Activated naive CD8-positive, alpha-beta T cell treated with anti-CD3 and anti-CD28 coated beads for 36 hours (primary cell): Measurements from ENCODE around the gene ANO7. TPM values are rescaled to one million over a fixed set of nuclear protein-coding genes. Genes with fewer than 3 reads are reported as not detected.
"Not testable (repeated sequence)": the region's sequence is repeated elsewhere in the genome, so short reads cannot be mapped to it uniquely, and the experiment has no call there.

Experiments used
- DNase-seq: peaks from one replicate; pipeline ENCODE4 v3.0.0; 2021
- H3K27ac Mint-ChIP-seq: one replicate; pipeline ENCODE4 v1.8.0; 2022; ENCODE audit warnings: mild to moderate bottlenecking, moderate library complexity, mixed read lengths
- H3K27me3 Mint-ChIP-seq: one replicate; pipeline ENCODE4 v1.8.0; 2022; ENCODE audit warnings: mild to moderate bottlenecking, mixed read lengths
- H3K36me3 Mint-ChIP-seq: one replicate; pipeline ENCODE4 v1.8.0; 2021; ENCODE audit warnings: mild to moderate bottlenecking, mixed read lengths
- H3K4me1 Mint-ChIP-seq: one replicate; pipeline ENCODE4 v1.8.0; 2021; ENCODE audit warnings: mixed read lengths
- H3K4me3 Mint-ChIP-seq: one replicate; pipeline ENCODE4 v1.8.0; 2022; ENCODE audit warnings: mild to moderate bottlenecking, moderate library complexity, mixed read lengths
- H3K9me3 Mint-ChIP-seq: one replicate; pipeline ENCODE4 v1.8.0; 2022; ENCODE audit warnings: mixed read lengths
- total RNA-seq, 2 experiments: library from RNA; stranded (reverse); gene quantifications; one replicate each; pipeline ENCODE4 v1.2.3, GENCODE V29; 2021

Gene ANO7
- total RNA-seq, 2 experiments from 2014 or later, result 3.4 to 3.6 TPM

DNA sequence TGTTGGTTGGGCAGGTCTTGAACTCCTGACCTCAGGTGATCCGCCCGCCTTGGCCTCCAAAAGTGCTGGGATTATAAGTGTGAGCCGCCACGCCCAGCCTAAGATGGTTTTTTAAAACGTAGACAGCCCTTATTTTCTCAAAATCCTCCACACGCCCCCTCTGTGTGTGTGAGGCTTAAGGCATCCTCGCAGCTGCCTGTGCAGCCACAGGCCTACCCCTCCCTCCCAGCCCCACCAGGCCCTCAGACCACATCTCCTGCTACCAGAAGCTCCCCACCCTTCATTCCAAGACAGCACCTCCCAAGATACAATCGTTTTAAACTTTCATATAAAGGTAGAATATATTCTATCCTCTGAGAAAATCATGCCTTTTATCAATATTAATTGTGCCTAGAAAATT, 4.8 kb downstream of the ANO7 start:
- no peak for DNase-seq
- Mint-ChIP-seq H3K9me3 (no peaks in the 10 kb centered on the region), H3K27me3 (no peaks in the 10 kb centered on the region), H3K36me3 (no peaks in the 10 kb centered on the region), H3K4me1 (no peaks in the 10 kb centered on the region), H3K27ac (no peak overlapping the region), H3K4me3 (no peak overlapping the region)

DNA sequence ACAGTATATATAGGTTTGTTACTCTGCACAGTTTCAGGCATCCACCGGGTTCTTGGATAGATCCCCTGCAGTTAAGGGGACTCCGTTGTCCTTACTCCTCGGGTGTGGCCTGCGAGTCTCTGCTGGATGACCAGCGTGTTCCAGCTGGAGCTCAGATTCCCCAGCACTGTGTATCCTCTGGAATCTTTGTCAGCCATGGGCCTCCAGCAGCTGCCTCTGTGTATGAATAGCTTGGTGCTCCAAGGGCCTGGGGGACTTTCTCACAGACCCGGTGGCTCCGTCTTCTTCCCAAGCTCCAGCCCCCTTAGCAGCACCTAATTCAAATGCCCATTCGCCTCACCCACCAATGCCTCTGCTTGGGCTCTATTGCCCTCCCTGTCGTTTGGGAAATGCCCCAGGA, 6.3 kb downstream of the ANO7 start:
- H3K4me3 Mint-ChIP-seq, result no peak overlapping the region
- H3K27ac Mint-ChIP-seq, result no peak overlapping the region
- H3K4me1 Mint-ChIP-seq, result no peaks in the 10 kb centered on the region
- H3K27me3 Mint-ChIP-seq, result no peaks in the 10 kb centered on the region
- DNase-seq, result no peak
- H3K36me3 Mint-ChIP-seq, result no peaks in the 10 kb centered on the region
- no peaks in the 10 kb centered on the region for H3K9me3 Mint-ChIP-seq

DNA sequence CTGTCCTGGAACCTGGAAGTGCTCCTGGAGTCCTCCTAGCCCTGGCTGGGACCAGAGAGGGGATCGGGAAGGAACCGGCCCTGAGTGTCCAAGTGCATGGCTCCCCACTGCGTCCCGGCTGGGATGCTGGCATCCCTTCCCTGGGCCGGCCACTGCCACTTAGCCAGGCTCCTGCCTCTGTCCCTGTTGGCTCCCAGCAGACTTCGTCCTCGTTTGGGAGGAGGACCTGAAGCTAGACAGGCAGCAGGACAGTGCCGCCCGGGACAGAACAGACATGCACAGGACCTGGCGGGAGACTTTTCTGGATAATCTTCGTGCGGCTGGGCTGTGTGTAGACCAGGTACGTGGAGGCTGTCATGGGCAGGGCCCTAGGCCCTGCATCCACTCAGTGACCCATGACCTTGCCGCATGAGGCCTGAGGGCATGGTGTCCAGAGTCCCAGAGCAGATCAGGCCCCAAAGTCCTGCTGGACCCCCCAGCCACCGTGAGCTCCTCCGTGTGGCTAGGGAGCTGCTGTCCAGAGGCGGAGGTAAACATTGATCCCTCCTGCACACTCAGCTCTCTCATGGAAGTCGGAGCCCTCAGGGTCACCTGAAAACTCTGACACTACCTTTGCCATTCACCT, 7.1 kb downstream of the ANO7 start:
- Mint-ChIP-seq H3K36me3 (no peaks in the 10 kb centered on the region), H3K27ac (no peak overlapping the region), H3K9me3 (no peaks in the 10 kb centered on the region), H3K4me1 (no peaks in the 10 kb centered on the region), H3K27me3 (no peaks in the 10 kb centered on the region), H3K4me3 (no peak overlapping the region)
- DNase-seq, result no peak

DNA sequence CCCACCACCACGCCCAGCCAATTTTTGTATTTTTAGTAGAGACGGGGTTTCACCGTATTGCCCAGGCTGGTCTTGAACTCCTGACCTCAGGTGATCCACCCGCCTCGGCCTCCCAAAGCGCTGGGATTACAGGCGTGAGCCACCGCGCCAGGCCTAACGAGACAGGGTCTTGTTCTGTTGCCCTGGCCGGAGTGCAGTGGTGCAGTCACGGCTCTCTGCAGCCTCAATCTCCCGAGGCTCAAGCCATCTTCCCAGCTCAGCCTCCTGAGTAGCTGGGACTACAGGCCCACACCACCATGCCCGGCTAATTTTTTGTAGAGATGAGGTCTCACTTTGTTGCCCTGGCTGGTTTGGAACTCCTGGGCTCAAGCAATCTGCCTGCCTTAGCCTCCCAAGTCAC, 8.8 kb downstream of the ANO7 start:
- not testable (repeated sequence) for H3K36me3 Mint-ChIP-seq, H3K27ac Mint-ChIP-seq, H3K27me3 Mint-ChIP-seq, H3K4me1 Mint-ChIP-seq, H3K9me3 Mint-ChIP-seq, DNase-seq, H3K4me3 Mint-ChIP-seq

DNA sequence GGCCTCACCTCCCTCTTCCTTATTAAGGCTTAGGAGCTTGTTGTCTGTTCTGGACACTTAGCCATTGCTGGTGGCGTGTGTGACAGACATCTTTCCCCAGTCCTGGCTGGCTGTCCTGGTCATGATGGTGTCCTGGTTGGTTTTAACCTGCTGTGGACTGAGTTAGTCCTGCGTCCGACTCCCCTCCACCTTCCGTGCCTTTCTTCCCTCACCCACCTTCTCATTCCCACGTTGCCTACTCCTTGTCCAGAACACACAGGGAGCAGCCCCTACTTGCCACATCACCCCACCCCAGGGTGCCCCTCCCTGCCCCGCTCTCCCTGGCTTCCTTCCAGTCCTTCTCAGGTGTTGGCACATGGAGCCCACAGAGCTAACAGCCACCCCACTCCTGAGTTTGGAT, 9.5 kb downstream of the ANO7 start:
- DNase-seq, result no peak
- Mint-ChIP-seq H3K27me3 (no peaks in the 10 kb centered on the region), H3K27ac (no peak overlapping the region), H3K4me1 (no peaks in the 10 kb centered on the region), H3K36me3 (no peaks in the 10 kb centered on the region), H3K9me3 (no peaks in the 10 kb centered on the region), H3K4me3 (no peak overlapping the region)

DNA sequence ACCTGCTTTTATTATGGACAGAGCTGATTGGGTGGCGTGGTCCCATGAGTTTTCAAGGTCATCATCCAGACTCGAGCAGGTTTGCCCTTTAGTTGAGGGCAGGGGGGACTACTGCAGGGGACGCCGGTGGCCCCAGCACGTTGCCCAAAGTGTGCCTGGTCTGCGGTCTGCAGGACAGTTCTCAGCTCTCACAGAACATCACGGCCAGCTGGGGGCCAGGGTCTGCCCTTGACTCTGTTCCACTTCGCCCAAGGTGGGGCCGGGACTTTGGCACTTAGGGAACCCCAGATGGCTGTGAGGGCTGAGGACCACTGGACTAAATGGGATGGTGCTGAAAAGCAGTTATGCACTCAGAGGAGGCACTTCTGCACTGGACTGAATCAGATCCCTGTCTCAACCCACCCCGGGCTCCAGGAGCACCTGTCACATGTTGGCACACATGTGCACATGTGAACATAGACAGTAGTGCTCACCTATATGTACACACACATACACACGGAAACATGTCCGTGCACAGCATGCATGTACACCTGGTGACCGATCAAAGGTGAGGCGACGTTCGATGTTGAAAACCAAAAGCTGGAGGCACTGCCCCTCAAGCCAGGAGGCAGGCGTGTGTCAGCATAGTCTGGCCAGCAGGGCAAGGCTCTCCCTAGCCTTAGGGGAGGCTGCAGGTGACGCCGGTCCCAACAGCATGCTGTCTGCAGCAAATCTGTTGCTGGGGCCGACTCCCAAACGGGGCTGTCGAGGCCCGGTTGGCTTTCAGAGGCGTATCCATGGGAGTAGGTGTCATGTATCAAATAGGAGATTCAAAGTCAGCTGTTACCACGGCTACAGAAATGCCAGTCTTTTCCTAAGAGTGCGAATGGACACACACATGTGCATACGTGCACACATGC, 10.2 kb downstream of the ANO7 start:
- no peaks in the 10 kb centered on the region for H3K4me1 Mint-ChIP-seq
- DNase-seq, result no peak
- H3K27me3 Mint-ChIP-seq, result no peaks in the 10 kb centered on the region
- H3K9me3 Mint-ChIP-seq, result no peaks in the 10 kb centered on the region
- H3K4me3 Mint-ChIP-seq, result no peak overlapping the region
- H3K36me3 Mint-ChIP-seq, result no peaks in the 10 kb centered on the region
- no peak overlapping the region for H3K27ac Mint-ChIP-seq

DNA sequence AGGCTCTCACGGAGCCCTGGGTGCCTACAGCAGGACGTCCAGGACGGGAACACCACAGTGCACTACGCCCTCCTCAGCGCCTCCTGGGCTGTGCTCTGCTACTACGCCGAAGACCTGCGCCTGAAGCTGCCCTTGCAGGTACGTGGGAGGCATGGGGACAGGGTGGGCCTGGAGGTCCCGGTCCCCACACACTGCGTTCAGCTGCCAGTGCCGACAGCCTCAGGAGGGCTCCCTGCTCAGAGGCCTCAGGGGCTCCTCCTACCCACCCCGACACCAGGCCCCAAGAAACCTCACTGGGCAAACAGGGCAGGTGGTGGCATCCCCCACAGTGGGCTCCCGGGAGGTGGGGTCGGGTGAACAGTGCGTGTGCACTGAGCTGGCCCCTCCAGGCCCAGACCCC, 10.8 kb downstream of the ANO7 start:
- DNase-seq, result no peak
- H3K4me3 Mint-ChIP-seq, result no peak overlapping the region
- H3K27me3 Mint-ChIP-seq, result no peaks in the 10 kb centered on the region
- H3K4me1 Mint-ChIP-seq, result no peaks in the 10 kb centered on the region
- H3K9me3 Mint-ChIP-seq, result no peaks in the 10 kb centered on the region
- no peak overlapping the region for H3K27ac Mint-ChIP-seq
- no peaks in the 10 kb centered on the region for H3K36me3 Mint-ChIP-seq

DNA sequence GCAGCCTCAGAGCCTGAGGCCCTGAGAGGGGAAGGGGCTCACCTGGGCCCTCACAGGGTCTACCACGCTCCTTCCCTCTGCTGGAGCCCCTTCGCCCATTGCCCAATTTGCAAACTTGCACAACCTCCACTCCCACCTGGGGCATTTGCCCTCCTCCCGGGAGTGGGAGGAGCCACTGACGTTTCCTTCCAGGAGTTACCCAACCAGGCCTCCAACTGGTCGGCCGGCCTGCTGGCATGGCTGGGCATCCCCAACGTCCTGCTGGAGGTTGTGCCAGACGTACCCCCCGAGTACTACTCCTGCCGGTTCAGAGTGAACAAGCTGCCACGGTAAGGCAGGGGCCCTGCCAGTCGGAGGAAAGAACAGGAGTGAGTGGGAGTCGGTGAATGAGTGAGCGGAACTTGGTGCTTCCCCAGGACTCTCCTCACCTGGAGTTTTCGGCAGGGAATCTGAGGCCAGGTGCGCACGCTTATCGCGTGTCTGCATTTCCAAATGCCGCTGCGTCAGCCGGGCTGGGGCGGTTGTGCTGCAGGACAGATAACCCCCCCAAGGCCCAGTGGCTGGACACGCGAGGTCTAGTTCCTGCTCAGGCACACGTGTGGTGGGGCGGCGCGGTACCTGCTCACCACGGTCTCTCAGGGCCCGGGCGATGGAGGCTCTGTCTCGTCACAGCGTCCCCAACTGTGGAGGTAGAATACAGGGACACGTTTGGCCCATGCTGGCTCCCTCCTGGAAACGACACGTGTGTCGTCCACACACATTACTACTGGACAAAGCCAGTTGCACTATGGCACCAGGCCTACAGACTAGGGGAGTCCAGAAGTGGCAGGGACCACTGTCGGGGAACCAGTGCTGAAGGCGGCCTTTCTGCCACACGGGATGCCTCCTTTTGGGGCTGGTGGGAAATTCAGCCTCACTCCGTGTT, 11.7 kb downstream of the ANO7 start:
- Mint-ChIP-seq H3K36me3 (no peaks in the 10 kb centered on the region), H3K27ac (no peak overlapping the region), H3K9me3 (no peaks in the 10 kb centered on the region), H3K27me3 (no peaks in the 10 kb centered on the region), H3K4me1 (no peaks in the 10 kb centered on the region), H3K4me3 (no peak overlapping the region)
- DNase-seq, result no peak

DNA sequence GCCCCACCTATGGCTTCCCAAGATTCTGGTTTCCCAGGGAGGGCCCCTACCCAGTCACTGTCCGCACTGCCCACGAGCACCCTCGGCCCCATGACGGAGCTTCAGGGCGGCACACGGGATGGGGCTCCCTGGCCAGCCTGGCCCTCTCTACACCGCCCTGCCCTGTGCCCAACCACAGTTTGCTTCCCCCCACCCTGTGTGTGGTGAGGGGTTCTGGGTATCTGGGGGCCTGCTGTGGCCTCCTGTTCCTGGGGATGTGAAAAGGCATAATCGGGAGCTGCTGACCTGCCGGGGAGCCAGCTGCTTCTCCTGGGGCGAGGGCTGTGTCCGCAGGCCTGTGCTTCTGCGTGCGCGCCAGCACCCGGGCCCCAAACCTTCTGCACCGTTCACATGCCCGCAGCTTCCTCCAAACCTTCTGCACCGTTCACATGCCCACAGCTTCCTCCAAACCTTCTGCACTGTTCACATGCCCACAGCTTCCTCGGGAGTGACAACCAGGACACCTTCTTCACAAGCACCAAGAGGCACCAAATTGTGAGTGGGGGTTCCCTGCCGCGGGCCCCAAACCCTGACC, 12.4 kb downstream of the ANO7 start:
- Mint-ChIP-seq H3K4me3 (no peak overlapping the region), H3K27ac (no peak overlapping the region), H3K9me3 (no peaks in the 10 kb centered on the region), H3K36me3 (no peaks in the 10 kb centered on the region), H3K4me1 (no peaks in the 10 kb centered on the region), H3K27me3 (no peaks in the 10 kb centered on the region)
- DNase-seq, result no peak

DNA sequence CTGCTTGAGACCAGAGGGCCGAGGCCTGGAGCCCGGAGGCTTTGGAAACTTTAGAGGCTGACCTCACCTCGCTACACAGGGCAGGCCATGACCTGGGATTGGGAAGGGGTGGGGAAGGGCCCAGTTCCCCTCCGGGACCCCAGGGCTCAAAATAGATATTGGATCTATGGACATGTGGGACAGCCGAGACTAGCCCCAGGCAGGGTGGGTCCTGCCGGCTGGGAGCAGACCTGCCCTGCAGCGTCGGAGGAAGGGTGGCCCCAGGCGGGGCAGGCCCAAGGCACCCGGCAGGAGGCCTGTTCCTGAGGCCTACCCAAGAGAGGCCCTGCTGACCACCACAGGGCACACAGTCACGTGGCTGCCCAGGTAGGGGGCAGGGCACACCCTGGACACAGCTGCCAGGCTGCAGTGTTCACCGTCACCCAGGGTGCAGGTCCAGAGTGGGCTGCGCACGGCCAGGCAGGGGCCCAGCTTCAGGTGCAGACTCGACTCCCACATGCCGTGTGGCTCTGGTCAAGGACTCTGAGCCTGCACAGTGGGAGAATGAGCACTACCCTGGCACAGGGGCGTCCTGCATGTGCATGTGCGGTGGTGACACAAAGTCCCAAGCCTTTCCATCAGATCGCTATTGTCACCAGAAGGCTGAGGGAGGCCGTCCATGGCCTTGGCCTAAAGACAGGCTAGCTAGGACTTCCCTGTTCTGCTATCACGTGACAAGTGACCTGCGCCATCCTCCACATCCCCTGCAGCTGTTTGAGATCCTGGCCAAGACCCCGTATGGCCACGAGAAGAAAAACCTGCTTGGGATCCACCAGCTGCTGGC, 13.2 kb downstream of the ANO7 start:
- H3K27ac Mint-ChIP-seq, result no peak overlapping the region
- DNase-seq, result no peak
- H3K27me3 Mint-ChIP-seq, result no peaks in the 10 kb centered on the region
- no peak overlapping the region for H3K4me3 Mint-ChIP-seq
- H3K9me3 Mint-ChIP-seq, result no peaks in the 10 kb centered on the region
- H3K36me3 Mint-ChIP-seq, result no peaks in the 10 kb centered on the region
- H3K4me1 Mint-ChIP-seq, result no peaks in the 10 kb centered on the region

DNA sequence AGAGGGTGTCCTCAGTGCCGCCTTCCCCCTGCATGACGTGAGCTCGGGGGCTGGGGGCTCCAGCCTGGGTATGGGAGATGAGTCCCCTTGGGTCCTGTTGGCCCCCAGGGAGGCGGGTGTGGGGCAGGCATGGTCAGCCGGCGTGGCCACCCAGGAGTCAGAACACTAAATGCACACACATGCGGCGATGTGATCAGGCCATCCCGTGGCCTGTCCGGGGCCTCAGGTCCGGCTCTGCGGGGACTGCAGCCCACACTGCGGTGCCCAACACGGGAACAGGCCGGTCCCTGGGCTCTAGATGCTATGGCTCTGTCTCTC, 13.8 kb downstream of the ANO7 start:
- H3K27me3 Mint-ChIP-seq, result no peaks in the 10 kb centered on the region
- H3K27ac Mint-ChIP-seq, result no peak overlapping the region
- no peaks in the 10 kb centered on the region for H3K9me3 Mint-ChIP-seq
- no peak overlapping the region for H3K4me3 Mint-ChIP-seq
- DNase-seq, result no peak
- no peaks in the 10 kb centered on the region for H3K4me1 Mint-ChIP-seq
- H3K36me3 Mint-ChIP-seq, result no peaks in the 10 kb centered on the region

DNA sequence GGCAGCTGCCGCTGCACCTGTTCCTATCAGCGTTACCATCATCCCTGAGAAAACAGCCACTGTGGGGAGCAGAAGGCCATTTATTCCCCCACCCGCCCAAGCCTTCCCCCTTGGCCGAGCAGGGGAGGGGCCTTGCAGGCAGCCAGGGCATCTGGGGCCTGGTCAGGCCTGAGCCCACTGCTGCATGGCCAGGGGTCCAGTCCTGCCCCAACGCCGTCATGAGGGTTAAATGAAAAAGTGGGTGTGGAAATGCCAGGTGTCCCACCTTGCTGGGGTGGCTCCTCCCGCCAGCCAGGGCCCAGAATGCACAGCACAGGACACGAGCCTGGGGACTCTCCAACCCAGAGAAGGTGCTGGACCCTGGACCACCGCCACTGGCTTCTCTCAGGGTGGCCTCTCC, 14.2 kb downstream of the ANO7 start:
- Mint-ChIP-seq H3K4me3 (no peak overlapping the region), H3K9me3 (no peaks in the 10 kb centered on the region), H3K36me3 (no peaks in the 10 kb centered on the region), H3K27me3 (no peaks in the 10 kb centered on the region), H3K4me1 (no peaks in the 10 kb centered on the region), H3K27ac (no peak overlapping the region)
- no peak for DNase-seq

DNA sequence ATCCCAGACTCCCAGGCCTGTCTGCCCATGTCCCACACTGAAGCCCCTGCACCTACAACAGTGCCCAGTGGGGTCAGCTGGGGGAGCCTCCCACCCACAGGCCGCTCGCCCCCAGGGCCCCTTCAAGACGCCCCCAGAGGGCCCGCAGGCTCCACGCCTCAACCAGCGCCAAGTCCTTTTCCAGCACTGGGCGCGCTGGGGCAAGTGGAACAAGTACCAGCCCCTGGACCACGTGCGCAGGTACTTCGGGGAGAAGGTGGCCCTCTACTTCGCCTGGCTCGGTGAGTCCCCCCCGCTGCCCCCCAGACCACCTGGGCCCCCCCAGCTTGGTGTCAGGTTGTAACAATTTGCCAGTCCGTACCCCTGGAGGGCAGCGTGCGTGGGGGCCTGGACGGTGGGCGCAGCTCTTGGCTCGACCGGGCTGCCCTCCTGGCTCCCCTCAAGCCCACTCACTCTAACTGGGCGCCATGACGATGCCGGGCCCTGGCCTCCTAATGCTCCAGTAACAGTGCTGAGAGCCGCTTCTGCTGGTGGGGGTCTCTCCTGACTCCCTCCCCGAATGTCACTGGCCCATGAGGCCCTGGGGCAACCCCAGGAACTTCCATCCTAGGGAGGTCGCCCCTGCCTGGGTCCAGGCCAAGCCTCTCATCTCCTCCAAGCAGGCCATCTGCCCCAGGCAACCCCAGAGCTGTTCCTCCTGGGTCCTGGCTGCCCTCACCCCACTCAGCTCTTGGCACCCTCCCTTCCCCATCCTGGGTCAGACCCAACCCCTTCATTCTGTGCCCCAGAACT, 14.9 kb downstream of the ANO7 start:
- Mint-ChIP-seq H3K27ac (no peak overlapping the region), H3K9me3 (no peaks in the 10 kb centered on the region), H3K36me3 (no peaks in the 10 kb centered on the region), H3K4me1 (no peaks in the 10 kb centered on the region), H3K27me3 (no peaks in the 10 kb centered on the region), H3K4me3 (no peak overlapping the region)
- no peak for DNase-seq

DNA sequence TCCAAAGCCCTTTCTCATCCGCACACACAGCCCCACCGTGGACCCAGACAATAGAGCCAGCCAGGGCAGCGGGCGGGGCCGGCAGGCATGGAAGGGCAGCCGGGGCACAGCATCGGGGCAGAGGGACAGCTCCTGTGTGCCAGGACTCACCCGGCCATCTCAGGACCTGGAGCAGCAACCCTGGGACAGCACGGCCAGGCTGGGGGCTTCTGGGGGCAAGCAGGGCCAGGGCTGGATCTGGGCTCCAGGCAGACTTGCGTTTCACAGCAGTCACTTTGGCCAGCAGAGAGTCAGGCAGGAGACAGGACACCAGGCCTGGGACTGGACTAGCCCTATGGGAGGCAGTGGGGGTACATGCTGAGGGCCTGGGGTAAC, 15.5 kb downstream of the ANO7 start:
- Mint-ChIP-seq H3K9me3 (no peaks in the 10 kb centered on the region), H3K4me3 (no peak overlapping the region), H3K4me1 (no peaks in the 10 kb centered on the region)

More for the DNA sequence above, 15.5 kb downstream of the ANO7 start:
- H3K36me3 Mint-ChIP-seq, result no peaks in the 10 kb centered on the region
- H3K27ac Mint-ChIP-seq, result no peak overlapping the region
- DNase-seq, result no peak
- no peaks in the 10 kb centered on the region for H3K27me3 Mint-ChIP-seq
